ENCODE data around the gene NCKAP5.

Gene NCKAP5

GRCh38 chr2:132667706-132668105 is 900.6 kb downstream of the NCKAP5 start:
- no peak overlapping the region for H3K4me2 ChIP-seq (ENCODE audit: low read length)
- H3K79me2 ChIP-seq (ENCODE audit: control insufficient read depth, insufficient read depth, low read length, poor library complexity) = no peaks in the 10 kb centered on the region
- H2BK12ac ChIP-seq (ENCODE audit: low read length) = no peak overlapping the region
- H2AK5ac ChIP-seq (ENCODE audit: low read length) = no peak overlapping the region
- H2BK120ac ChIP-seq (ENCODE audit: insufficient read depth, low read length, poor library complexity) = no peak overlapping the region
- H3K27ac ChIP-seq (ENCODE audit: low read depth, low read length) = no peak overlapping the region
- H2BK5ac ChIP-seq (ENCODE audit: low read depth, low read length, poor library complexity) = no peak overlapping the region
- H4K8ac ChIP-seq (ENCODE audit: low read depth, low read length) = no peak overlapping the region
- H4K91ac ChIP-seq (ENCODE audit: low read depth, low read length) = no peak overlapping the region
- no peak overlapping the region for H3K23ac ChIP-seq (ENCODE audit: low read length)
- H3K9ac ChIP-seq (ENCODE audit: low read length) = no peak overlapping the region
- no peaks in the 10 kb centered on the region for H3K79me1 ChIP-seq (ENCODE audit: low read length)
- no peak overlapping the region for H4K12ac ChIP-seq (ENCODE audit: low read depth, low read length)
- H3K36me3 ChIP-seq (ENCODE audit: control insufficient read depth in 1 of 2, insufficient read depth in 2 of 2, low read length in 2 of 2) = no peaks in the 10 kb centered on the region
- H3K4me3 ChIP-seq (ENCODE audit: low read depth, low read length) = no peak overlapping the region
- H3K9me3 ChIP-seq (ENCODE audit: insufficient read depth, low read depth, low read length) = no peaks in the 10 kb centered on the region
- H3K14ac ChIP-seq (ENCODE audit: low read length) = no peak overlapping the region
- no peak overlapping the region for H3K4ac ChIP-seq (ENCODE audit: low read depth, low read length)
- H2AFZ ChIP-seq (ENCODE audit: insufficient read depth, low read length, poor library complexity) = no peak overlapping the region
- H3K18ac ChIP-seq (ENCODE audit: low read length) = no peak overlapping the region
- WGBS (ENCODE audit: extremely low coverage, insufficient coverage, insufficient read length) = no CpG with 5 or more reads among the region's 1 CpG
- no peak for DNase-seq
- H3K4me1 ChIP-seq (ENCODE audit: control insufficient read depth in 1 of 2, insufficient read depth in 2 of 2, low read length in 2 of 2) = peaks cover 11 to 29% of the 10 kb centered on the region in 2 experiments
- H3K27me3 ChIP-seq (ENCODE audit: insufficient read depth, low read length) = peaks cover 29% of the 10 kb centered on the region

GRCh38 chr2:132665401-132666140 is 902.7 kb downstream of the NCKAP5 start:
- Histone ChIP-seq H2AK5ac (ENCODE audit: low read length) (no peak overlapping the region), H3K36me3 (ENCODE audit: control insufficient read depth in 1 of 2, insufficient read depth in 2 of 2, low read length in 2 of 2) (no peaks in the 10 kb centered on the region), H3K27ac (ENCODE audit: low read depth, low read length) (no peak overlapping the region), H2BK12ac (ENCODE audit: low read length) (no peak overlapping the region), H3K23ac (ENCODE audit: low read length) (no peak overlapping the region), H3K18ac (ENCODE audit: low read length) (no peak overlapping the region), H3K79me2 (ENCODE audit: control insufficient read depth, insufficient read depth, low read length, poor library complexity) (no peaks in the 10 kb centered on the region), H2BK5ac (ENCODE audit: low read depth, low read length, poor library complexity) (no peak overlapping the region), H4K91ac (ENCODE audit: low read depth, low read length) (no peak overlapping the region), H4K8ac (ENCODE audit: low read depth, low read length) (no peak overlapping the region), H3K4me2 (ENCODE audit: low read length) (no peak overlapping the region), H4K12ac (ENCODE audit: low read depth, low read length) (no peak overlapping the region), H3K4me1 (ENCODE audit: control insufficient read depth in 1 of 2, insufficient read depth in 2 of 2, low read length in 2 of 2) (peaks cover 4 to 22% of the 10 kb centered on the region in 2 experiments), H3K79me1 (ENCODE audit: low read length) (no peaks in the 10 kb centered on the region), H3K14ac (ENCODE audit: low read length) (no peak overlapping the region), H3K9me3 (ENCODE audit: insufficient read depth, low read depth, low read length) (no peaks in the 10 kb centered on the region), H3K9ac (ENCODE audit: low read length) (no peak overlapping the region), H3K4me3 (ENCODE audit: low read depth, low read length) (no peak overlapping the region), H2BK120ac (ENCODE audit: insufficient read depth, low read length, poor library complexity) (no peak overlapping the region), H3K4ac (ENCODE audit: low read depth, low read length) (no peak overlapping the region), H3K27me3 (ENCODE audit: insufficient read depth, low read length) (peaks cover 24% of the 10 kb centered on the region), H2AFZ (ENCODE audit: insufficient read depth, low read length, poor library complexity) (no peak overlapping the region)
- no CpG with 5 or more reads among the region's 4 CpGs for WGBS (ENCODE audit: extremely low coverage, insufficient coverage, insufficient read length)
- no peak for DNase-seq

- Histone ChIP-seq H2BK120ac (ENCODE audit: insufficient read depth, low read length, poor library complexity) (no peak overlapping the region), H3K9ac (ENCODE audit: low read length) (no peak overlapping the region), H4K8ac (ENCODE audit: low read depth, low read length) (no peak overlapping the region), H3K36me3 (ENCODE audit: control insufficient read depth in 1 of 2, insufficient read depth in 2 of 2, low read length in 2 of 2) (no peaks in the 10 kb centered on the region), H4K12ac (ENCODE audit: low read depth, low read length) (no peak overlapping the region), H2BK12ac (ENCODE audit: low read length) (no peak overlapping the region), H3K14ac (ENCODE audit: low read length) (no peak overlapping the region), H3K79me2 (ENCODE audit: control insufficient read depth, insufficient read depth, low read length, poor library complexity) (no peaks in the 10 kb centered on the region), H3K4me3 (ENCODE audit: low read depth, low read length) (no peak overlapping the region), H3K4me1 (ENCODE audit: control insufficient read depth in 1 of 2, insufficient read depth in 2 of 2, low read length in 2 of 2) (peaks cover 0 to 8% of the 10 kb centered on the region in 2 experiments), H2BK5ac (ENCODE audit: low read depth, low read length, poor library complexity) (no peak overlapping the region), H3K23ac (ENCODE audit: low read length) (no peak overlapping the region), H3K4me2 (ENCODE audit: low read length) (no peak overlapping the region), H2AFZ (ENCODE audit: insufficient read depth, low read length, poor library complexity) (no peak overlapping the region), H3K79me1 (ENCODE audit: low read length) (no peaks in the 10 kb centered on the region), H3K27ac (ENCODE audit: low read depth, low read length) (no peak overlapping the region), H3K4ac (ENCODE audit: low read depth, low read length) (no peak overlapping the region), H4K91ac (ENCODE audit: low read depth, low read length) (no peak overlapping the region), H2AK5ac (ENCODE audit: low read length) (no peak overlapping the region), H3K27me3 (ENCODE audit: insufficient read depth, low read length) (peaks cover 9% of the 10 kb centered on the region), H3K9me3 (ENCODE audit: insufficient read depth, low read depth, low read length) (no peaks in the 10 kb centered on the region), H3K18ac (ENCODE audit: low read length) (no peak overlapping the region)
- no peak for DNase-seq
- no CpG with 5 or more reads among the region's 2 CpGs for WGBS (ENCODE audit: extremely low coverage, insufficient coverage, insufficient read length)
These were observed 904.2 kb downstream of the NCKAP5 start for GRCh38 chr2:132664096-132664495.

DNA sequence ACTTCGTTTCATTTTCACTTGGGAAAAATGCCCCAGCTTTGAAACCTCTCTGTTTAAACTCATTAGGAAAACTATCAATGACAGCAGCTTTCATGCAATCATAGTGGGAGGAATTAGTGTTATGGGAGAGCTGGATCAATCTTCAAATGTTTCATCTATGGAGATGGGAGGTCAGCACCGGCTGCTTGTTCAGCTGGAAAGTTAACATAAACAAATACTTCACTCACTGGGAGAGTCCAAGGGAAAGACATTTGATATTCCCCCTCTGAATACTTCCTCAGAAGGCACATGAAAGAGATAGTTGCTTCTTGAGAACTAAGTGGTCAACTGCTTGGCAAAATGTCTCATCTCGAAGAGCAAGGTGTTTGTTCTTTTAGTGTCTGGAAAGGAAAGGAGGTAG is 905.5 kb downstream of the NCKAP5 start:
- Histone ChIP-seq H2AFZ (ENCODE audit: insufficient read depth, low read length, poor library complexity) (no peak overlapping the region), H2BK12ac (ENCODE audit: low read length) (no peak overlapping the region), H3K4me3 (ENCODE audit: low read depth, low read length) (no peak overlapping the region), H3K4ac (ENCODE audit: low read depth, low read length) (no peak overlapping the region), H3K79me1 (ENCODE audit: low read length) (no peaks in the 10 kb centered on the region), H2BK120ac (ENCODE audit: insufficient read depth, low read length, poor library complexity) (no peak overlapping the region), H3K36me3 (ENCODE audit: control insufficient read depth in 1 of 2, insufficient read depth in 2 of 2, low read length in 2 of 2) (no peaks in the 10 kb centered on the region), H4K91ac (ENCODE audit: low read depth, low read length) (no peak overlapping the region), H3K4me1 (ENCODE audit: control insufficient read depth in 1 of 2, insufficient read depth in 2 of 2, low read length in 2 of 2) (no peaks in the 10 kb centered on the region), H2AK5ac (ENCODE audit: low read length) (no peak overlapping the region), H3K14ac (ENCODE audit: low read length) (no peak overlapping the region), H3K79me2 (ENCODE audit: control insufficient read depth, insufficient read depth, low read length, poor library complexity) (no peaks in the 10 kb centered on the region), H3K23ac (ENCODE audit: low read length) (no peak overlapping the region), H3K9ac (ENCODE audit: low read length) (no peak overlapping the region), H3K27me3 (ENCODE audit: insufficient read depth, low read length) (no peaks in the 10 kb centered on the region), H3K27ac (ENCODE audit: low read depth, low read length) (no peak overlapping the region), H3K18ac (ENCODE audit: low read length) (no peak overlapping the region), H4K8ac (ENCODE audit: low read depth, low read length) (no peak overlapping the region), H3K9me3 (ENCODE audit: insufficient read depth, low read depth, low read length) (no peaks in the 10 kb centered on the region), H3K4me2 (ENCODE audit: low read length) (no peak overlapping the region), H4K12ac (ENCODE audit: low read depth, low read length) (no peak overlapping the region), H2BK5ac (ENCODE audit: low read depth, low read length, poor library complexity) (no peak overlapping the region)
- no peak for DNase-seq
- WGBS (ENCODE audit: extremely low coverage, insufficient coverage, insufficient read length) = no CpG with 5 or more reads among the region's 3 CpGs
